ENCODE results near the gene LRIG1. TPM values are rescaled to one million over a fixed set of nuclear protein-coding genes. Genes with fewer than 3 reads are reported as not detected.

The LRIG1 gene
- total RNA-seq, 3 donors from 2014 or later = 72.1 to 180 (median 75.3) TPM

DNA sequence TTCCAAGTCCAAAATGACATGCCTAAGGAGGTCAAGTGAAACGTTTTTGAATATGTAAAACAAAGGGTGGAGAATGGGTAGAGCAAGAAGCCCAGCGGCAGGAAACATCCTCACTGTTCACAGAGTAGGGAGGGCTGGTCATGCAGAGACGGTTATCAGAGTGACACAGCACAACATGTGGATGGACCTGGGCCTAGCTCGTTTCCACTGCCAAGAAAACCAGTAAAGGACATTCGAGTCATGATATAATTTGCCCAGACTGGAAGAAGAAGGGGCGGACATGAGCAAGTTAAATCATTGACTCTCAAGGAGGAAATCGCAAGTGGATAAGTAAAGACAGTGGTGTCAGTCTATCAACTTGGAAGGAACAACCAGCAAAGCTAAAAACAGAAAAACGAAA is 89.3 kb downstream of the LRIG1 start:
- DNase-seq = no peak
- H3K36me3 ChIP-seq (ENCODE audit: low read depth) = peaks cover 4% of the 10 kb centered on the region
- H3K9me3 ChIP-seq = no peaks in the 10 kb centered on the region
- no peak for ATAC-seq
- H3K4me1 ChIP-seq (ENCODE audit: low read depth) = peaks cover 12% of the 10 kb centered on the region
- no peak for TF ChIP-seq CTCF (IDR thresholded peaks at IDR 0.05)
- intact Hi-C loops (cut with DNase I, micrococcal nuclease) = loop anchor here in 1 of 2 donors (10.0 kb wide), 1 partner anchor 413 kb away; no protein-coding TSS in a partner anchor
- no peak overlapping the region for H3K4me3 ChIP-seq

- no peaks in the 10 kb centered on the region for H3K9me3 ChIP-seq
- H3K4me3 ChIP-seq = no peak overlapping the region
- no peak for ATAC-seq
- H3K36me3 ChIP-seq (ENCODE audit: low read depth) = peaks cover 4% of the 10 kb centered on the region
- TF ChIP-seq CTCF (IDR thresholded peaks at IDR 0.05) = no peak
- H3K4me1 ChIP-seq (ENCODE audit: low read depth) = peaks cover 9% of the 10 kb centered on the region
- intact Hi-C loops (cut with DNase I, micrococcal nuclease) = loop anchor here in 1 of 2 donors (10.0 kb wide), 1 partner anchor 414 kb away; no protein-coding TSS in a partner anchor
- DNase-seq = no peak
Observed at GRCh38 chr3:66410976-66411375, 89.8 kb downstream of the LRIG1 start.

GRCh38 chr3:66409771-66410754 is 90.8 kb downstream of the LRIG1 start:
- no peak overlapping the region for H3K4me3 ChIP-seq
- ATAC-seq = no peak
- no peak for TF ChIP-seq CTCF (IDR thresholded peaks at IDR 0.05)
- no peak for DNase-seq
- H3K36me3 ChIP-seq (ENCODE audit: low read depth) = peaks cover 4% of the 10 kb centered on the region
- no peaks in the 10 kb centered on the region for H3K9me3 ChIP-seq
- peaks cover 9% of the 10 kb centered on the region for H3K4me1 ChIP-seq (ENCODE audit: low read depth)
- intact Hi-C loops (cut with DNase I, micrococcal nuclease) = loop anchor here in 1 of 2 donors (10.0 kb wide), 1 partner anchor 415 kb away; no protein-coding TSS in a partner anchor

- peaks cover 3% of the 10 kb centered on the region for H3K36me3 ChIP-seq (ENCODE audit: low read depth)
- peak; percentile 72 for TF ChIP-seq CTCF (IDR thresholded peaks at IDR 0.05)
- no peak overlapping the region for H3K4me3 ChIP-seq
- H3K4me1 ChIP-seq (ENCODE audit: low read depth) = peaks cover 9% of the 10 kb centered on the region
- intact Hi-C loops (cut with DNase I, micrococcal nuclease) = no loop called here
- ATAC-seq (peak; percentile 86), DNase-seq (peak; percentile 74 to 87 (median 85))
- H3K9me3 ChIP-seq = no peaks in the 10 kb centered on the region
Observed at GRCh38 chr3:66407611-66408218, 93.1 kb downstream of the LRIG1 start.

- no peaks in the 10 kb centered on the region for H3K9me3 ChIP-seq
- no peaks in the 10 kb centered on the region for H3K36me3 ChIP-seq (ENCODE audit: low read depth)
- DNase-seq (no peak), ATAC-seq (no peak)
- H3K4me3 ChIP-seq = no peak overlapping the region
- H3K4me1 ChIP-seq (ENCODE audit: low read depth) = peaks cover 9% of the 10 kb centered on the region
- no peak for TF ChIP-seq CTCF (IDR thresholded peaks at IDR 0.05)
- intact Hi-C loops (cut with DNase I, micrococcal nuclease) = no loop called here
Observed at GRCh38 chr3:66406831-66407610, 93.8 kb downstream of the LRIG1 start.
